OCI-LY3 (cell line): ENCODE measurements around the gene DPYSL3.

Experiments
- CTCF ChIP-seq: fragments of 200-600, 300-600 bp; sonication (generic); IDR thresholded peaks from 2 replicates; pipeline ENCODE4 v1.5.1; 2014; ENCODE audit warnings: antibody characterized with exemption, low read length, low read depth
- EZH2phosphoT487 ChIP-seq: fragments of 200-600 bp; shearing (Covaris generic); IDR thresholded peaks from 2 replicates; pipeline ENCODE4 v1.6.1; 2018; ENCODE audit warnings: antibody characterized with exemption, mixed run types, low read depth

DNA sequence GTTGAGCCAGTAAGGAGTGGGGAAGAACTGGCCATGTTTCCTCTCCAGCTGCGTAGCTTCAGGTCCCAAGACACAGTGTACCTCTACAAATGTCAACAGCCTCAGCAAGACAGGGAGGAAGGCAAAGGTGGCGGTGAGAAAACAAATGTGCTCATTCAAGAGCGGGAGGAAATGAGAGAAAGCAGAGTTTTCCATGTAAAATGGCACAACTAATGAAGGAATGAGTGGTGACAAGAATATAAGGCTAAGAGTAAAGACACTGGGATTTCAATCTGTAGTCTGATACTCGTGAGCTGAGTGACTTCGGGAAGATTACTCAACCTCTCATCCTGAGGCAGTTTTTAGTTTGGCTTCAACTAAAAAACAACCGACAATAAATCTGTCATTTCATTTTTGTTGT, 67.6 kb downstream of the DPYSL3 start:
- no peak for TF ChIP-seq CTCF
- TF ChIP-seq EZH2phosphoT487, result no peak
